ENCODE results near the gene C20orf173. TPM values are rescaled to one million over a fixed set of nuclear protein-coding genes. Genes with fewer than 3 reads are reported as not detected.

C20orf173 gene
- polyA plus RNA-seq, 1 donor from 2014 or later: not detected

GRCh38 chr20:35541783-35542662 is 12.6 kb upstream of the C20orf173 start, which contains the start of gene ERGIC3:
TSS of gene ERGIC3 (plus strand) at chr20:35542078. CDS start at chr20:35542098, 20 bp downstream.
- Histone ChIP-seq H3K9me2 (ENCODE audit: insufficient read depth, low read length) (no peaks in the 10 kb centered on the region), H3K36me3 (ENCODE audit: insufficient read depth, low read length) (no peaks in the 10 kb centered on the region), H3K4me2 (ENCODE audit: low read length) (peak within 1 kb of the TSS; percentile 96), H3K79me2 (replicated peaks; ENCODE audit: insufficient read depth, low read length) (peaks cover 6% of the 10 kb centered on the region), H2AFZ (ENCODE audit: low read depth, low read length) (peak within 1 kb of the TSS; percentile 96), H4K20me1 (ENCODE audit: insufficient read depth) (no peaks in the 10 kb centered on the region), H3K4me3 (ENCODE audit: low read length) (peak within 1 kb of the TSS; percentile 77), H3K9ac (ENCODE audit: low read length) (peak within 1 kb of the TSS; percentile 85), H3K9me3 (ENCODE audit: low read length) (no peaks in the 10 kb centered on the region), H3F3A (ENCODE audit: insufficient read depth, low read length, poor library complexity, severe bottlenecking) (no peaks in the 10 kb centered on the region), H3K27ac (ENCODE audit: low read length) (peak within 1 kb of the TSS; percentile 73), H3K27me3 (ENCODE audit: insufficient read depth, low read depth, low read length) (no peaks in the 10 kb centered on the region)
- TF ChIP-seq SMC3 (conservative IDR thresholded peaks at IDR 0.05; ENCODE audit: poor library complexity) (peak; percentile 37), TAF1 (IDR thresholded peaks at IDR 0.05; ENCODE audit: low read depth) (no peak), MXI1 (conservative IDR thresholded peaks at IDR 0.05; ENCODE audit: poor library complexity, severe bottlenecking) (peak; percentile 74), POLR2AphosphoS5 (IDR thresholded peaks at IDR 0.05) (peak; percentile 78), CTCF (IDR thresholded peaks at IDR 0.05; ENCODE audit: poor library complexity, severe bottlenecking) (peak; percentile 42), REST (IDR thresholded peaks at IDR 0.05; ENCODE audit: borderline replicate concordance) (no peak), EZH2 (IDR thresholded peaks at IDR 0.05; ENCODE audit: borderline replicate concordance, insufficient read depth, low read length, poor library complexity, severe bottlenecking) (no peak), EP300 (conservative IDR thresholded peaks at IDR 0.05; ENCODE audit: poor library complexity, severe bottlenecking) (peak; percentile 21), RAD21 (conservative IDR thresholded peaks at IDR 0.05) (peak; percentile 19)

GRCh38 chr20:35541118-35541782 is 11.8 kb upstream of the C20orf173 start:
- H3F3A ChIP-seq (ENCODE audit: insufficient read depth, low read length, poor library complexity, severe bottlenecking): no peaks in the 10 kb centered on the region
- H3K27me3 ChIP-seq (ENCODE audit: insufficient read depth, low read depth, low read length): no peaks in the 10 kb centered on the region
- H2AFZ ChIP-seq (ENCODE audit: low read depth, low read length): peak overlapping the region; percentile 16
- H3K4me3 ChIP-seq (ENCODE audit: low read length): peak overlapping the region; percentile 77
- no peaks in the 10 kb centered on the region for H3K9me2 ChIP-seq (ENCODE audit: insufficient read depth, low read length)
- no peak overlapping the region for H3K27ac ChIP-seq (ENCODE audit: low read length)
- H3K36me3 ChIP-seq (ENCODE audit: insufficient read depth, low read length): no peaks in the 10 kb centered on the region
- no peaks in the 10 kb centered on the region for H4K20me1 ChIP-seq (ENCODE audit: insufficient read depth)
- H3K4me2 ChIP-seq (ENCODE audit: low read length): peak overlapping the region; percentile 60
- H3K9ac ChIP-seq (ENCODE audit: low read length): peak overlapping the region; percentile 85
- H3K9me3 ChIP-seq (ENCODE audit: low read length): no peaks in the 10 kb centered on the region
- TF ChIP-seq REST (IDR thresholded peaks at IDR 0.05; ENCODE audit: borderline replicate concordance) (no peak), MXI1 (conservative IDR thresholded peaks at IDR 0.05; ENCODE audit: poor library complexity, severe bottlenecking) (no peak), EZH2 (IDR thresholded peaks at IDR 0.05; ENCODE audit: borderline replicate concordance, insufficient read depth, low read length, poor library complexity, severe bottlenecking) (no peak), EP300 (conservative IDR thresholded peaks at IDR 0.05; ENCODE audit: poor library complexity, severe bottlenecking) (no peak), POLR2AphosphoS5 (IDR thresholded peaks at IDR 0.05) (no peak), TAF1 (IDR thresholded peaks at IDR 0.05; ENCODE audit: low read depth) (no peak), RAD21 (conservative IDR thresholded peaks at IDR 0.05) (no peak)
- peaks cover 6% of the 10 kb centered on the region for H3K79me2 ChIP-seq (replicated peaks; ENCODE audit: insufficient read depth, low read length)

Data from neural cell (in vitro differentiated cells).